HG03520 (cell line): Measurements from ENCODE around the gene CCL25.
"Not testable (repeated sequence)": the region's sequence is repeated elsewhere in the genome, so short reads cannot be mapped to it uniquely, and the experiment has no call there.

ENCODE experiments used
- ATAC-seq: cut with Tn5 transposase; IDR thresholded peaks from one replicate; pipeline ENCODE4 v1.9.1; 2021; ENCODE audit warnings: mild to moderate bottlenecking, moderate library complexity; ENCODE audit not compliant: unreplicated experiment

The CCL25 gene, protein sequence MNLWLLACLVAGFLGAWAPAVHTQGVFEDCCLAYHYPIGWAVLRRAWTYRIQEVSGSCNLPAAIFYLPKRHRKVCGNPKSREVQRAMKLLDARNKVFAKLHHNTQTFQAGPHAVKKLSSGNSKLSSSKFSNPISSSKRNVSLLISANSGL

DNA sequence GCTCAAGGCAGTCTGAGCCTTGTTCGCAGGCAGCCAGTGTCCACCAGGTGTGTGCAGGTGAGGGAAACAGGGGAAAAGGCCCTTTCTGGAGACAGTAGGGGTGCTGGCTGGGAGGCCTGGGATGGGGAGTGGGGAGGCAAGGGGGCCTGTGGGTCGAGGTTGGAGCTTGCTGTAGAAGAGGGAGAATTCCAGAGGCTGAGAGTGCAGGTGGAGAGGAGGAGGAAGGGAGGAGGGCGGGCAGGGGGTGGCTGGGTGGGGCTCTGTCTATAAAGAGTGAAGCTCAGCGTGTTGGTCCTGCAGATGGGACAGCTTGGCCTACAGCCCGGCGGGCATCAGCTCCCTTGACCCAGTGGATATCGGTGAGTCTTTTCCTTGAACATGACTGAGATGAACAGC is at the start of gene CCL25:
Gene CCL25 (plus strand): TSS at position 297 of the 396 bp plus-strand sequence. CDS start 290 bp downstream, outside the sequence.
- ATAC-seq, result no peak

DNA sequence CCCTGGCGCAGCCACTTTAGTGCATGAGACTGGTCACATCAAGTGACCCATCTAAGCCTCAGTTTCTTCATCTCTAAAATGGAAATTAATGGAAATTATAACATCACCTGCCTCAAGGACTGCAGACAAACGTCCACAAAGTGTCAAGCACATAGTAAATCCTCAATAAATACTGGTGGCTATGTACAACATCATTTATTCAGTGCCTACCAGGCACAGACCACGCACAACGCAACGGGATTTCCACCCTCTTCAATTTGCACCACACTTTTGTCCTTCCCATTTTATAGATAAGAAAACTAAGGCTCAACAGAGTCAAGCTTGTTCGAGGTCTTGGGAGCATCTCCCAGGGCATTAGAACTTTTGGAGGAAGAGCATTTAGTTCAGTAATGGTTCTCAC is 48.6 kb upstream of the CCL25 start:
- ATAC-seq, result no peak

DNA sequence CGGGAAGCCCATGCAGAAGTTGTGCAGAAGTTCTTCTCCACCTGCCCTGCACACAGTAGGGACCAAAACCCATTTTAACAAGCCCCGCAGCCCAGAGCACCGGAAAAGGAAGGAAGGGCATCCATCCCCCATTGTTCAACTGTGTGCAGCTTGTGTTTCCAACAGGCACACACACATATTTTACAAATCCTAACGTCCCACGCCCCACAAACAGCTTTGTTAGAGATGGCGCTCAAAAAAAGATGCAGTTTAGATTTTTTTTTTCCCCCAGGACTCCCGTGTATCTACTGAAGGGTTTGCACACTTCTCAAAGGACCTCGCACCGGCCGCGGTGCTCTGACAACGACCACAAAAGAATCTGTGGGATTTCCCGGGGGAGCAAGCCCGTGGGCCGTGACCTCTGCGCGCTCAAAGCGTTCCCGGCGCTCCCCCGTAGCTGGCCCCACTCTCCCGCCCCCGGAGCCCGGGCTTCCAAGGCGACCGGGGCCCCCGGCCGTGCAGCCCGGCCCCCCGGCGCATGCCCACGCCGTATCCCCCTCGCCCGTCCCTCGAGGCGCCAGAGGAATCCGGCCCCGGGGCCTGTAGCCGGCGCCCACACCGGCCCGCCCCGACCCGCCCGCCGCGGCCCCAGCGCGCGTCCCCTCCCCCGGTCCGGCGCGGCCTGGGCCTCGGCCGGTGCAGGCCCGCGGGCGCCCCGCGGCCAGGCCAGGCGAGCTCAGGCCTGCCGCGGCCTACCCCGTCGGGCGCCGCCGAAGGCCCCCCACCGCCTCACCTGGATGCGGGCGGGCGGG is 47.6 kb upstream of the CCL25 start:
- ATAC-seq, result peak; percentile 20

DNA sequence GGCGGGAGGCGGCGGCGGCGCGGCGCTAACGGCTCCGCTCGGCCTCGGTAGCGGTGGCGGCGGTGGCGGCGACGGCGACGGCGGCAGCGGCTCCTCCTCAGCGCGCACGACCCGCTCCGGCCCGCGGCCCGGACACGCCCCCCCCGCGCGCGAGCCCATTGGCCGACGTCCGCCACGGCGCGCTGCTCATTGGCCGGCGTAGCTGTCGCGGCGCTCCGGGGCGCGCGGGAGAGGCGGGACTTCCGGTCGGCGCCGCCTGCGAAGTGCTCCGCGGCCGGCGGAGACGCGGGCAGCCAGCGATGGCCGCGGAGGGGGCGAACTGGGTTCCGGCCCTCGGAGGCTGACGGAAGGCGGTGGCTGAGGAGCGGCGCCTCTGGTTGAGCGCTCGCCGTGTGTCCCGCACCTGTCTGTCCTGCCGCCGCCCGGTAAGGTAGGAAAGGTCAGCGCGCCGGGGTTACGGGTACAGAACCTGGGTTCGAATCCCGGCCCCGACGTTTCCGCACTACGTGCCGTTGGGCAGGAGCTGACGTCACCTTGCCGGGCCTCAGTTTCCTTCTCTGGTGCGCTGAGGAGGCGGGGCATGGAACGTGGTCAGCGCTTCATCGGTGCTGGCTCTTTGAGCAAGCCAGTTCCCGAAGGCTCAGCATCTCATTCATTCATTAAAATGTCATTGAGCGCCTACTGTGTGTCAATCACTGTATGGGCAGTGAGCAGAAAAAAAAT is 46.9 kb upstream of the CCL25 start, which contains the start of gene ELAVL1:
Gene ELAVL1 (minus strand): TSS at position 108 of the 723 bp plus-strand sequence. CDS start 13,826 bp downstream, outside the sequence.
- ATAC-seq, result peak; percentile 56

DNA sequence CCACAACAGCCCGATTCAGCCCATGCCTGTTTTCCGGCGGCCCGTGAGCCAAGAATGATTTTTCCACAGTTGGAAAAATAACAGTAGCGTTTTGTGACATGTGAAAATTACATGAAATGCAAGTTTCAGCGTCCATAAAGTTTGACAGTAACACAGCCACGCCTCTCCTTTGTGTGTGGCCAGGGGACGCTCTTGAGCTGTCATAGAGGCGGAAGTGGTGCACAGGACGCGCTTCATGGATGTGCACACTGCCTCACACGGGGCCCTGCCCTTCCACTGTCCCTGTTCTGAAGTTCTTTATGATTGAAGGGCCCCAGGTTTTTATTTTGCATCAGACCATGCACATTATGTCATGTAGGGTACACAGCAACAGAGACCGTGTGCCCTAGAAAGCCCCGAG is 34.8 kb upstream of the CCL25 start:
- ATAC-seq, result no peak

DNA sequence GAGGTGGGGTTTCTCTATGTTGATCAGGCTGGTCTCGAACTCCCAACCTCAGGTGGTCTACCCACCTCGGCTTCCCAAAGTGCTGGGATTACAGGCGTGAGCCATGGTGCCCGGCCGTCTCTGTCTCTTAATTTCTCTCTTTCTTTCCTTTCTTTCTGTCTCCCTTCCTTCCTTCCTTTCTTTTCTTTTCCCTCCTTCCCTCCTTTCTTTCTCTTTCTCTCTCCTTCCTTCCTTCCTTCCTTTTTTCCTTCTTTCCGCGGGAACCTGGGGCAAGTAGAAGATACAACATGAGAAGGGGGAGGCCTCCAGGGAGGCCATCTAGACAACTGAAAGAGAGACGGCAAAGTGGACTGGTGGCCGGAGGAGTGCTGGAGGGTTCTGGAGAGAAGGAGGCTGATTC is 31.9 kb upstream of the CCL25 start:
- ATAC-seq, result no peak

DNA sequence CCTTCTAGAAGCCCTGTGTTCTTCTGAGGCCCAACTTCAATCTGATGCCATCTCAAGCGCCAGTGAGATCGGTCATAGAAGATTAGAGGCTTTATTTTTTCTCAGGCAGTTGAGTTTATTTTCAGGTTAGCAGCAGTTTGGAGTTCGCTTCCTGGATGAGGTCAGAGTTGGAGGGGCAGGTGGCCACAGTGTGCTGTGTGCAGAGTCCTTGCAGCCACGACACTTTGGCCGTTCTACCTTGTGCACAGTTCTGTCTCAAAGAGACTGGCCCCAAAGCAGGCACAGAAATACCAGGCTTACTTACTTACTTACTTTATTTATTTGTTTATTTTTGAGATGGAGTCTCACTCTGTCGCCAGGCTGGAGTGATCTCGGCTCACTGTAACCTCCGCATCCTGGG is 31.2 kb upstream of the CCL25 start:
- ATAC-seq, result no peak

DNA sequence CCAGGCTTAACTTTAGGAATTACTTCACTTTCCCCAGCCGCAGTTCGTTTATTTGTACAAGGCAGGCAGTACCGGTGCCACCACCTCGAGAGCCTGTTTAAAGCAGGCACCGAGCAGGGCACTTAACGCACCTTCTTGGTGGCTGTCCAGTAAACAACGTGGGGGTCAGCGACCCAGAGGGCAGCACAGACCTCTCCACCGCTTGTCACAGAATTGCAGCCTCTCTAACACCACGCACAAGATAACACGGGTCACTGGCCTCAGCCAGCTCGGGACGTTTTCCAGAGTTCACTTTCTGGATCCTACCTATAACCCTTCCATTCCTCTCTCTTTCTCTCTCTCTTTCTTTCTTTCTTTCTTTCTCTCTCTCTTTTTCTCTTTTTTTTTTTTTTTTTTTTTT is 30.3 kb upstream of the CCL25 start:
- no peak for ATAC-seq

DNA sequence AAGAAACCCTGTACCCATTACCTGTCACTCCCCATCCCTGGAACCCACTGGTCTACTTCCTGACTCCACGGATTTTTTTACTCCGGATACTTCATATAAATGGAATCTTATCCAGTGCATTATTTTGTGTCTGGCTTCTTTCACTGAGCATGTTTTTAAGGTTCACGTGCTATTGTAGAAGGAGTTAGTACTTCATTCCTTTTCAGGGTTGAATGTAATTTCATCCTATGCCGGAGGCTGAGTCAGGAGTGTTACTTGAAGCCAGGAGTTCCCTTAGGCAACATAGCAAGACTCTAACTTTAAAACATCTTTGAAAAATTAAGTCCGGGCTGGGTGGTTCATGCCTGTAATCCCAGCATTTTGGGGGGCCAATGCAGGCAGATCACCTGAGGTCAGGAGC is 29.2 kb upstream of the CCL25 start:
- ATAC-seq, result no peak

DNA sequence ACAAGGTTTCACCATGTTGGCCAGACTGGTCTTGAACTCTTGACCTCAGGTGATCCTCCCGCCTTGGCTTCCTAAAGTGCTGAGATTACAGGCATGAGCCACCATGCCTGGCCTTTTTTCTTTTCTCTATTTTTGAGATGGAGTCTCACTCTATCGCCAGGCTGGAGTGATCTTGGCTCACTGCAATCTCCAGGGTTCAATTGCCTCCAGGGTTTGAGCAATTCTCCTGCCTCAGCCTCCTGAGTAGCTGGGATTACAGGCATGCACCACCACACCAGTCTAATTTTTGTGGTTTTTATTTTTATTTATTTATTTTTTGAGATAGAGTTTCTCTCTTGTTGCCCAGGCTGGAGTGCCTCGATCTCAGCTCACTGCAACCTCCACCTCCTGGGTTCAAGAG is 28.3 kb upstream of the CCL25 start:
- not testable (repeated sequence) for ATAC-seq

DNA sequence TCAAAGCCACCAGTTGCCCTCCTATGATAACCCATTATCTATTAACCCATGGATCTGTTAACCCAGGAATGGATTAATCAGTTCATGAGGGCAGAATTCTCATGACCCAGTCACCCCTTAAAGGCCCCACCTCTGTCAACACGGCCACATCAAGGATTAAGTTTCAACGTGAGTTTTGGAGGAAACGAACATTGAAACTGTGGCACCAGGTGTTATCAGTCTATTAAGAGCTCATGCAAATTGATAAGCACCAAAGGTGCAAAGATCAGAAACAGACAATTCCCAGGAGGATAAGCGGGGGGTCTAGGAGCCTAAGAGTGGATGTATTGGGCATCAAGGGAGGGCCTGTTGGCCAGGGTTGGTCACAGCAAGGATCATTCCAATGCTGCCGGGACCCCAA is 27.2 kb upstream of the CCL25 start:
- ATAC-seq, result no peak

DNA sequence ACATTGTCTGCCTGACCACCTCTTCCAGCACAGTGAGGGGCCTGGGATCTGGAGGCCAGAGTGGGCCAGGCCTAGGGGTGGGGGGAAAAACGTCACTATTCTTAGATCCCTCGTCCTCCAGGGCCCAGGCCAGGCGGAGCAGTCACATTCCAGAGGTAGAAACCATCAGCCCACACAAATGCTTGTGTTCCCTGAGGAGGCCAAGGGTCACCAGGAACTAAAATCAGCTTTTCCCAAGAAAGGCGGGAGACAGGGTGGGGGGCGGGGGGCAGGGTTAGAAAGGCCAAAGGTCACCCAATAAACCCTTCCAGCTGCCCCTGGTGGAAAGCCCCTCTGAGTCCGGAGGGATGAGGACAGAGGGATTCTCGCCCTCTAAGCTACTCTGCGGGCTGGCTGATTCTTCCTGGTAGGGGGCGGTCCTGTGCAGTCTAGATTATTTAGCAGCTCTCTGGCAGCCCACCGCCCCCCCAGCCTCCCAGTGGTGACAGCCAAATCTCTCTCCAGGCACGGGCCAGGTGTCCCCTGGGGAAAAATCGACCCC is 23.5 kb upstream of the CCL25 start:
- ATAC-seq, result no peak

DNA sequence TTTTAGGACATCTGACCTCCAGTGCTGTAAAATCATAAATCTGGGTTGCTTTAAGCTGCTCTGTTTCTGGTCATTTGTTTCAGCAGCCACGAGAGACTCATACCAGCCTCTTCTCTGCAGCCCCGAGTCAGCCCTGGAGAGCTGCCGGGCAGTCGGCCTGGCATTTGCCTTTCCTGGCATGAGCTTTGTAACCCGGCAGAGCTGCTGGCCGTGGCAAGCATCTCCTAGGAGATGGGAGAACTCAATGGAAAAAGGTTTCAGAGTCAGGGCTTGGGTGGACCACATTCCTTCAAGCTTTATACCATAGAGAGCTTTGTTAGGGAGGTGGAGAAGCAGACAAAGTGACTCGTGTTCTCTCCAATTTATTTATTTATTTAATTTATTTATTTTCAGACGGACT is 21.6 kb upstream of the CCL25 start:
- ATAC-seq, result no peak

DNA sequence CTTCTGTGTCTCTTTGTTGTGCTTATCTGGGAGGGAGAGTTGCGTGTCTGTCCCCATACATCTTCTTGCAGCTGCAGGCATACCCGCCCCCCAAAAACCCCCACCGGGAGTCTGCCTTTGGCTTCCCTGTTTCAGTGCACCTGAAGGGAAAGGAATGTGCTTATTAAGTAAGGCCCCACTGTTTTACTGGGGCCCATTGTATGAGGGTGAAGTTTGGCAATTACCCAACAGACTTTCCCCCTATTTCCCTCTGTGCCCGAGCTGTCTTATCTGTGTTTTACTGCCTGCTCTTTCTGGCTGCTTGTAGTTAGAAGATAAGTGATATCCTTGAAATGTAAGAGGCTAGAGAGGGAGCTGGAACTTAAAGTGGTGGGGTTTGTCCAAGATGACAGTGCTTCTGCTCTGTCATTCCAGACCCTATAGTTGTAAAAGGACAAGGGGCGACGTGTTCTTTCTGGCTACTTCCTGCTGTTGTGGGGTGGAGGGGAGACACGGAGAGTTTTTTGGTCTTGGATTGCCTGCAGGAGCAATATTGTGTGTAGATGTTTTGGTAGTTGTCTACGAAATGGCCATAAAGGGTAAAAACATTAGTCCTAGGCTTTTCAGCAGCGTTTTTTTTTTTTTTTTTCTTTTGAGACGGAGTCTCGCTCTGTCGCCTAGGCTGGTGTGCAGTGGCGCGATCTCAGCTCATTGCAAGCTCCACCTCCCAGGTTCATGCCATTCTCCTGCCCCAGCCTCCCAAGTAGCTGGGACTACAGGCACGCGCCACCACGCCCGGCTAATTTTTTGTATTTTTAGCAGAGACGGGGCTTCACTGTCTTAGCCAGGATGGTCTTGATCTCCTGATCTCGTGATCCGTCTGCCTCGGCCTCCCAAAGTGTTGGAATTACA is 19.0 kb upstream of the CCL25 start:
- ATAC-seq, result not testable (repeated sequence)

DNA sequence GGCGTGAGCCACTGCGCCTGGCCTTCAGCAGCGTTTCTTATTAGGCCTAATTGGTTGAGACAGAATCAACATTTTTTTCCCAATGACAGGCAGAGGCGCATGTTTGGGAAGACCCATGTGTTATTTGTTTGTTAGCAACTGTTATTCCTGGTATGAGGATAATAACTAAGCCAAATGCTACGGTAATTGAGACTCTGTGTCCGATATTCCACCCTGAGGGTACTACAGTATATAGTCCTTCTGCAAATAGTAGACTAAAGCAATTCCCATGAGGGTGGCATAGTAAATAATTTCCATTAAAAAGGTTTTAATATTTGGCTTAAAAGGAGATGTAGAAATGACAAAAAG is 18.4 kb upstream of the CCL25 start:
- no peak for ATAC-seq

DNA sequence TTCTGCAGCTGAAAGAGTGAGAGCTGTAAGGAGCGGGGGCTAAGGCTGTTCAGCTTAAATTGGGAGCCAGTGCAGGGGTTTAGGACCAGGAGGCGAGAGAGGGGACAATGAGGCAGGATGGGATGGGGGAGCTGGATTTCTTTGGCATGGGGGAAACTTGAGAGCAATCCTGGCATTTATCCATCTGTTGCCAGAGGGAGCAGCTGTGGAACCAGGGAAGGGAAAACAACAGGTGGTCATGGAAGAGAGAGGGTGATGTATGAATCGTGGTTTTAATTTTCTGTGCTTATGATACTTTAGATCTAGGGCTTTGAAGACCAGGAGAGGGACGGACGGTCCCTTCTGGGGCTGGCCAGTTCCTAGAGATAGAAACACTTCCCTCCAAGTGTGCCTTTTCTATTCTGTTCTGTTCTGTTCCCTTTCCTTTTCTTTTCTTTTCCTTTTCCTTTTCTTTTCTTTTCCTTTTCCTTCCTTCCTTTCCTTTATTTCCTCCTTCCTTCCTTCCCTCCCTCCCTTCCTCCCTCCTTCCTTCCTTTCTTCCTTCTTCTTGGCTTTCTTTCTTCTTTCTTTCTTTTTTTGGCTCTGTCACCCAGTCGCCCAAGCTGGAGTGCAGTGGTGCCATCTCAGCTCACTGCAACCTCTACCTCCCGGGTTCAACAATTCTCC is 16.0 kb upstream of the CCL25 start:
- no peak for ATAC-seq

DNA sequence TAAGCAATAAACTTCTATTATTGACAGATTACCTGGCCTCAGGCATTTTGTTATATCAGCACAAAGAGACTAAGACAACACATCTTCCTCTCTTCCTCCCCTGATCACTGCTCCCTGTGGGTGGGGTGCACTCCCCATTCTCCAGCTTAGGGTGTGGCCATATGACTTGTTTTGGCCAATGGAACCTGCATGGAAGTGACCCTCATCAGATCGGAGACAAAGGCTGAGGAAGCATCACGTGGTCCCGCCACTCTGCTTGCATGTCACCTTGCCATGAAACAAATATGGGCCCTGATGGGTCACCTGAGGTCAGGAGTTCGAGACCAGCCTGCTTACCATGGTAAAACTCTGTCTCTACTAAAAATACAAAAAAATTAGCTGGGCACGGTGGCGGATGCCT is 13.7 kb upstream of the CCL25 start:
- ATAC-seq, result no peak

DNA sequence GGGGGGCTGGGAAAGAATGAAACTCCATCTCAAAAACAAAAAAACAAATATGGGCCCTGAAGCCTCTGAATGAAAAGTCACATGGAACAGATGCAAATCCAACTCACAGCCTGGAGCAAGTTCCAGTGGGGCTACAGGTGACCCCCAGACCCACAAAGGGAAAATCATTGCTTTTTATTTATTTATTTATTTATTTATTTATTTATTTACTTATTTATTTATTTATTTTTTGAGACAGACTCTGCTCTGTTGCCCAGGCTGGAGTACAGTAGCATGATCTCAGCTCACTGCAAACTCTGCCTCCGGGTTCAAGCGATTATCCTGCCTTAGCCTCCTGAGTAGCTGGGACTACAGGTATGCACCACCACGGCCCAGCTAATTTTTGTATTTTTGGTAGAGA is 13.3 kb upstream of the CCL25 start:
- ATAC-seq, result no peak

DNA sequence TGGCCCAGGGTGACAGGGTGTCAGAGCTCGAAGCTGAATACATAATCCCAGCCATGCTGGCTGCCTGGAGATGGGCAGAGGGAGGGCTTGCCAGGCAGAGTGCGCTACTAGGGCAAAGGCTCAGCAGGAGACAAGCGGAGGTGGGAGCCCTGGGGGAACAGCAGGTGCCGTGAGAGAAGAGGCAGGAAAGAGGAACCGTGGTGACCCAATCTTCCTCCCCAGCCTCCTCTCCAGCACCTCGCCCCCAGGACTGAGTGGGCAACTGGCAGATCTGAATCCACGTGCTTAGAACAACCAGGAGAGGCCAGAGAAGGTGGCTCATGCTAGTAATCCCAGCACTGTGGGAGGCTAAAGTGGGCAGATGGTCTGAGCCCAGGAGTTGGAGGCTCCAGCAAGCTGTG is 11.0 kb upstream of the CCL25 start:
- no peak for ATAC-seq

DNA sequence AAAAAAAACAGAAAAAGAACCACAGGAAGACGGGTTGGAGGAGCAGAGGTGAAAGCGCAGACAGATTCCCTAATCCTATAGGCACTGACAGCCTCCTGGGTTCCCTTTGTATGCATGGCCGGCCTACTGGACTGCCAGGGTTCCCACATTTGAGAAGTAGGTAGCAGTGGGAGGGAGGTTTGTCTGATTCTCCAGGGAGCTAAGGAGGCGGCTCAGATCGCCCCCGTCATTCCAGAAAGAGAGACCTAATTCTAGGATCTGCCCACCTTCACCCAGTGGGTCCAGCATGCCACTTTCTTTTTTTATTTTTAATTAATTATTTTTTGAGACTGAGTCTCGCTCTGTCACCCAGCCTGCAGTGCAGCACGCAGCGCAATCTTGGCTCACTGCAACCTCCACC is 9.7 kb upstream of the CCL25 start:
- ATAC-seq, result no peak
